K562 (cell line): Measurements from ENCODE around the gene TPCN1.

Experiments
- BRCA1 ChIP-seq, 2 experiments: fragments of 450-650 bp in 1 of 2; sonication (generic) in 1 of 2; formaldehyde crosslinking in 1 of 2; IDR thresholded peaks; 2 replicates each; pipeline versions ENCODE4 v1.5.0 to v1.6.1; 2017 to 2020; ENCODE audit warnings: mild to moderate bottlenecking in 1 of 2, missing genetic modification reagents in 1 of 2
- CBX1 ChIP-seq: sonication (generic); IDR thresholded peaks from 2 replicates; pipeline ENCODE4 v1.6.1; 2016; ENCODE audit warnings: antibody characterized with exemption, low read depth, mild to moderate bottlenecking
- ELF4 ChIP-seq: fragments of 450-650 bp; formaldehyde crosslinking; IDR thresholded peaks from 2 replicates; pipeline ENCODE4 v1.4.0; 2022; ENCODE audit warnings: missing genetic modification characterization
- PHF8 ChIP-seq: fragments of 200-600 bp; sonication (generic); IDR thresholded peaks from 2 replicates; pipeline ENCODE4 v1.6.1; 2012; ENCODE audit warnings: mixed run types, mild to moderate bottlenecking, inconsistent platforms, low read length, moderate library complexity, borderline replicate concordance
- PRPF4 ChIP-seq: fragments of 200-400 bp; formaldehyde crosslinking; IDR thresholded peaks from one replicate; pipeline ENCODE4 v1.6.1; 2017; ENCODE audit warnings: low read length, low read depth, mild to moderate bottlenecking; ENCODE audit not compliant: insufficient read depth, poor library complexity, severe bottlenecking
- RCOR1 ChIP-seq, 2 experiments: IDR thresholded peaks; 2 replicates each; pipeline ENCODE4 v1.6.1; 2012; ENCODE audit warnings: low read depth in 2 of 2, low read length in 2 of 2, borderline replicate concordance in 1 of 2, improper control_type of control experiment in 1 of 2
- SREBF2 ChIP-seq: sonication (generic); formaldehyde crosslinking; IDR thresholded peaks from 2 replicates; pipeline ENCODE4 v1.4.0; 2020; ENCODE audit warnings: mild to moderate bottlenecking, missing genetic modification reagents
- TAF15 ChIP-seq: fragments of 200-400 bp; formaldehyde crosslinking; IDR thresholded peaks from 2 replicates; pipeline ENCODE4 v1.6.1; 2017; ENCODE audit warnings: mild to moderate bottlenecking, low read depth, low read length, moderate library complexity
- ZNF589 ChIP-seq: fragments of 200-800 bp; sonication (Bioruptor generic); IDR thresholded peaks from 2 replicates; pipeline ENCODE4 v1.6.1; 2016; ENCODE audit warnings: low read depth, missing genetic modification characterization, missing compliant biosample characterization
- TF ChIP-seq, protein P1 (sequence below): sonication (generic); formaldehyde crosslinking; IDR thresholded peaks from 2 replicates; pipeline ENCODE4 v1.9.0; 2022; ENCODE audit warnings: mild to moderate bottlenecking, missing genetic modification reagents

GRCh38 chr12:113260127-113260526 lies 38.9 kb downstream of the TPCN1 start:
- TF ChIP-seq ZNF589 (CRISPR knock-in tag) (no peak), TAF15 (no peak), RCOR1 (IDR thresholded peaks at IDR 0.05; ENCODE audit: borderline replicate concordance in 1 of 2, low read depth in 2 of 2, low read length in 2 of 2) (no peak), ELF4 (no peak), SREBF2 (CRISPR knock-in tag) (no peak), BRCA1 (IDR thresholded peaks at IDR 0.05) (no peak), BRCA1 (CRISPR knock-in tag; IDR thresholded peaks at IDR 0.05) (no peak), CBX1 (no peak), PRPF4 (no peak), PHF8 (no peak)
- TF ChIP-seq, protein P1, sequence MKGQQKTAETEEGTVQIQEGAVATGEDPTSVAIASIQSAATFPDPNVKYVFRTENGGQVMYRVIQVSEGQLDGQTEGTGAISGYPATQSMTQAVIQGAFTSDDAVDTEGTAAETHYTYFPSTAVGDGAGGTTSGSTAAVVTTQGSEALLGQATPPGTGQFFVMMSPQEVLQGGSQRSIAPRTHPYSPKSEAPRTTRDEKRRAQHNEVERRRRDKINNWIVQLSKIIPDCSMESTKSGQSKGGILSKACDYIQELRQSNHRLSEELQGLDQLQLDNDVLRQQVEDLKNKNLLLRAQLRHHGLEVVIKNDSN (CRISPR knock-in tag) = no peak
